Stimulated activated CD8-positive, alpha-beta memory T cell treated with anti-CD3 and anti-CD28 coated beads, Interleukin-7, amount 100 ng/mL, for 4 hours (primary cell): ENCODE data around the gene MAPK14.

ENCODE experiments used
- DNase-seq, 2 donors: peaks; one replicate each; pipeline ENCODE4 v3.0.0-alpha.2; 2020; ENCODE audit warnings: low read depth in 2 of 2

Gene MAPK14

DNA sequence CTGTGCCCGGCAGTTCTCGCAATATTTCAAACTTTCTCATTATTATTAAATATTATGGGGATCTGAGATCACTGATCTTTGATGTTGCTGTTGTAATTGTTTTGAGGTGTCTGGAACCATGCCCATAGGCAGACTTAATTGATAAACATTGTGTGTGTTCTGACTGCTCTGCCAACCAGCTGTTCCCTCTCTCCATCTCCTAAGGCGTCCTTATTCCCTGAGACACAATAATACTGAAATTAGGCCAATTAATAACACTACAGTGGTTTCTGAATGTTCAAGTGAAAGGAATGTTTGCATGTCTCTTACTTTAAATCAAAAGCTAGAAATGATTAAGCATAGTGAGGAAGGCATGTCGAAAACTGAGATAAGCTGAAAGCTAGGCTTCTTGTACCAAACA lies 7.6 kb downstream of the MAPK14 start:
- no peak for DNase-seq

DNA sequence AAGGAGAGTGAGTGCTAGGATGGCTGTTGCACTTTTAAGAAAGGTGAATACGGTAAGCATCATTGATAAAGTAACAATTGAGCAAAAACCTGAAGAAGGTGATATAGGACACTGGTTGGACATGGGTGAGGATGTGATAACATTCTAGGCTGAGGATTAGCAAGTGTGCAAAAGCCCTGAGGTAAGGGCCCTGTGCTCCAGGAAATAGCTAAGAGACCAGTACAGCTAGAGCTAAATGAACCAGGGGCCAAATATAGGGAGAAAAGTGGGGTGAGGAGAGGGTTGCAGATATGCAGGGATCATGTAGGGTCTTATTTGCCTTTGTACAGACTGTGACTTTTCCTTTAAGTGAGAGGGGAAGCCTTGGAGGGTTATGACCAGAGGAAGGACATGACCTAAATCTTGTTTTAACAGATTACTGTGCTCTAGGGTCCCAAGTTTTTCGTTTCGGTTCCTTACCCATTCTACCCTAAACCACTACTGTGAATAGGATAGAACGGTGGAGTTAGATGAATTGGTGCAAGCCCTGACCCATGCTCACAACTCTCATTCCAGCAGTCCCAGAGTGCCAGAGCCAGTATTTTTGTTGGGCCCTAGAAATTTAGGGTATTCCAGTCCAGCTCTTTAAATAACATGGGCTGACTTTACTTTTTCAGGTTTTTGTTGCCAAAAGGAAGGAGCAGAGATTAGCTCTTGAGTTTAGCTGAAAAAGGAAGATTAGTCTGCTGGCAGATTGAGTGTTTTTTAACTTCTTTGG lies 10.7 kb downstream of the MAPK14 start:
- no peak for DNase-seq

DNA sequence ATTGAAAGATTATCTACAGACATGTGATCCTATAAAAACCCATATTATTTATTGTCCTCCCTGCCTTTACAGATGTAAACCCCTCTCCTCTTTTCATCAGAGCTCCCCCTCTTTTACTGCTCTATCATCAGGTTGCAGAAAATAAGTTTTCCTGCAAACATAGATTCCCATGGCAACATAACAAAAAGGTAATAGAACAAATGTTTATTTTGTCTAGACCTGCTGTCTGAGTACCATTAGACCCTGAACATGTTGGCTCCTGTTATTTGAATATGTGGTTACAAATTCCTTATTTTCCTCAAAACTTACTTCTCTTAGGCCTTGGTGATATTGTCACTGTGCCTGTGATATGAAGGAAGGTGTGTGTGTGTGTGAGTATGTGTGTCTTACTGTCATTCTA lies 11.5 kb downstream of the MAPK14 start:
- no peak for DNase-seq

DNA sequence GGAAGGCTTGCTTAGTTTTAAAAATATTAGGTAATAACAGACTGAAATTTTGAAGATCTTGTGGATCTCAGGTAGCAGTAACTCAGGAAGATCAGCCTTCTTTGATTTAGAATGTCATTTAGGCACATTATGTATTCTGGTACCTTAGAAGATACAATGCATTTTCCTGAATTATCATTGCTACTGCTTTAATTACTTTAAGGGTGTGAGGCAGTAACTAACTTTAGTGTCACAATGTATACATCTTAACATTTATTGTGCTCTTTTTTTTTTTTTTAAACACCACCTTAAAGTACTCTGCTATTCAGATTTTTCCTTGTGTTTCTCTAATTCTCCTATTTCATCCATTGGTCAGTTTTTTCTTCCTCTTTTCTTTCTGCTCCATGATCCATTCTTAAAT lies 13.3 kb downstream of the MAPK14 start:
- no peak for DNase-seq

DNA sequence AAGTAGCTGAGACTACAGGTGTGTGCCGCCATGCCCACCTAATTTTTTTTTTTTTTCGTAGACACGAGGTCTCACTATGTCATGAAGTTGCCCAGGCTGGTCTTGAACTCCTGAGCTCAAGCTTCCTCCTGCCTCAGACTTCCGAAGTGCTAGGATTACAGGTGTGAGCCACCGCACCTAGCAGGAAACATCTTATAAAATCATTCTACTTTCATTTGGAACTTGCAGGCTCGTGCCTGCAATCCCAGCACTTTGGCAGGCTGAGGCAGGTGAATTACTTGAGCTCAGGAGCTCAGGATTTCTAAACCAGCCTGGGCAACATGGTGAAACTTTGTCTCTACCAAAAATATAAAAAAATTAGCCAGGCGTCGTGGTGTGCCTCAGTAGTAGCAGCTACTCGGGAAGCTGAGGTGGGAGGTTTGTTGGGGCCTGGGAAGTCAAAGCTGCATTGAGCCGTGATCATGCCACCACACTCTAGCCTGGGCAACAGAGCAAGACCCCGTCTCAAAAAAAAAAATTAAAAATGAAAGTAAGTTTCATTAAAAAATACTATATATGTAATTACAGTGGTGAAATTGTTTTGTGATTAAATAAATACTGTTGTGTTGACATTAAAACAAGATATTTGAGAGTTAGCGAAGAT lies 15.1 kb downstream of the MAPK14 start:
- DNase-seq, result no peak

DNA sequence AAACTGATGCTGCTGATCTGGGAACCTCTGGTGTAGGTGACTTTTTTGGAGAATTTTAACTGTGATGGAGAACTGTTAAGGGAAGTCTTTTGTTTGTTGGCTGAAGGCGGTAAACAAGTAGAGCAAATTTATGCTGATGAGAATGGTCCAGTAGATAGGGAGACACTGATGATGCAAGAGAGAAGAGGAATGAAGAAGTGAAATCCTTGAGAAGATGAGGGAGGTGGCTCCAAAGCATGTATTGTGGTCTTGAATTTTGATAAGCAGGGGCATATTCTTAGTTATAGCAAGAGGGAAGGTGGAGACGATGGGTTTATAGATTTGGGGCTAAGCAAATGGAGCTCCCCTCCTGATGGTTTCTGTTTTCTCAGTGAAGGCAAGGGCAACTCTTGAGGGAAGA lies 22.0 kb downstream of the MAPK14 start:
- no peak for DNase-seq

DNA sequence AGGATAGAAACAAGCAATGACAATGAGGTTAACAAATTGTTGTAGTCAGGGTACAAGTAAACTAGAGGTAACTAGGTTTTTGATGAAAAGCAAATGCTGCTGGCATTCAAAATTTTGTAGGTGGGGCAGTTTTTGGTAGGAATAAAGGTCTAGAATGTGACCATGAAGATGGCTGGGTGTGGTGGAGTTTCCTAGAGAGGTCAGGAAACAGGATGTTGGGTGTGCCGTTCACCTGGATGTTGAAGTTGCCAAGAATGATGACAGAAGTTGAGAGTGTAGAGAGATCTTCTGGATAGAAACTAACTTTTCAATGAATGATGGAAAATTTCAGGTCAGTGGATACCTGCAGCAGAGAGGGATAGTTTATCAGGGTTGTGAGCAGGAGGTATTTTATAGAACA lies 22.7 kb downstream of the MAPK14 start:
- no peak for DNase-seq

DNA sequence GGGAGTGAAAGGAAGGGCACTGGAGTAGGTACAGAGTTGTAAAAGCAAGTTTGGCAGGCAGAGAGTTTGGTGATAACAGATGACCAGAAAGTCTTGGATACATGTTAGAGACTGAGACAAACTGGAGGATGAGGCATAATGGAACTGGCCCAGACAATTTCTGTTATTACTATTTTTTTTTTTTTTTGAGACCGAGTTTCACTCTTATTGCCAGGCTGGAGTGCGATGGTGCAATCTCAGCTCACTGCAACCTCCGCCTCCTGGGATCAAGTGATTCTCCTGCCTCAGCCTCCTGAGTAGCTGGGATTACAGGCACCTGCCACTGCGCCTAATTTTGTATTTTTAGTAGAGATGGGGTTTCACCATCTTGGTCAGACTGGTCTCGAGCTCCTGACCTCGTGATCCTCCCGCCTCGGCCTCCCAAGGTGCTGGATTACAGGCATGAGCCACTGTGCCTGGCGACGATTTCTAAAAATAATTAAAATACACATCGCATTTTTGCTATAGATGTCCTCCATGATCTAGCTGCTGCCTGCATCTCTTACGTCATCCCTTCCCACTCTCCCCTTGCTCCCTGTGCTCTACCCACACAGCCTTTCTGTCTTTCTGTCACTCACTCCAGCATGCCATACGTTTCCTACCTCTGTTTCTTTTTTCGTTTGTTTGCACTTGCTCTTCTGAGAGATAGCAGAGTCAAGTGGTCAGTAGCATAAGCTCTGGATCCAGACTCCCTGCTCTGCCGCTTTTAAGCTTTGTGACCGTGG lies 23.5 kb downstream of the MAPK14 start:
- DNase-seq, result no peak

DNA sequence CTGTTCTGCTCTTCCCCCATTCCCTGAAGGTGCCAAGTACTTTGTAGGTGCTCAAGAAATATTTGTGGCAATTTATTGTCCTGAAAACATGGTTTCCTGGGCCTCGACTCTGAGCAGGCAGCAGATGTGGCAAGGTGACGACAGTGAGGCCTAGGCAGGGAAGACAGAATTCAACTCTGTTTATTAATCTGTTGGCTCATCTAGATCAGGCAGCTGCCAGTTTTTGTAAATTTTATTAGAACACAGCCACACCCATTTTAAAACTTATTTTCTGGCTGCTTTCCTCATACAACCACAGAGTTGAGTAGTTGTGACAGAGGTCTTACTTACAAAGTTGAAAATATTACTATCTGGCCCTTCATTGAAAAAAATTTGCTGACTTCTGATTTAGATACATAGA lies 24.5 kb downstream of the MAPK14 start:
- no peak for DNase-seq

DNA sequence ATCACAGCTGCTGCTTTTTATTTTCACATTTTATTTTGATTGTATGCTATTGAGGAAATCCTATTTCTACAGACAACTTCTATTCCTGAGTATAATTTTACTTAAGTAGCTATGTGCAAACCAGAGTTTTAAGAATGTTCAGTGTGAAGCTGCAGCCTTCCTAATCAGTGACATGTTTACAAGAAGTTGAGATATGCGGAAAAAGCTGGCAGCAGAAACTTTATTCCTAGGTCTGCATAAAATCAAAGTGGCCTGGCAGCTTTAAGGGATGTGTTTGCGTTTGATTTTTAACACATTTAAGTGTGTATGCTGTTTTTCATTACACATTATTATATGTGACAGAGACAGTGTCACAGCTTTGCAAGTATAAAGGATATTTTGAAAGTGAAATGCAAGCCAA lies 26.3 kb downstream of the MAPK14 start:
- DNase-seq, result no peak

DNA sequence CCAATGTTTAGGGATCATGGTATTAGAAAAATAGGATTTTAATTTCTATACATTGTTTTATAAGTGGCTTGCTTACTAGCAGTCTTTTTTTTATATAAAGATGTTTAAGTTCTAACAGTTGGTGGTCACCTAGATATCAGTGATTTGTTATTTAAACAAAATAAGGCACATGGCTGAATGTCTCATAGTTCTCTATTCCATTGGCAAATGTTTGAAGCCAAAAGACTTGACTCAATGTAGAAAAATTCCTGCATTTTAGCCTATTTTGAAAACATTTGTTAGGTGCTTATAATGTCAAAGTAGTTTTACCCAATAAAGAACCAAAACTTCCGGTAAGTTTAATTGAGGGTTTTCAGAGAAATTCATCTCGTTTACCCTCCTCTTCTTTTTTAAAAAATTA lies 26.8 kb downstream of the MAPK14 start:
- DNase-seq, result no peak

DNA sequence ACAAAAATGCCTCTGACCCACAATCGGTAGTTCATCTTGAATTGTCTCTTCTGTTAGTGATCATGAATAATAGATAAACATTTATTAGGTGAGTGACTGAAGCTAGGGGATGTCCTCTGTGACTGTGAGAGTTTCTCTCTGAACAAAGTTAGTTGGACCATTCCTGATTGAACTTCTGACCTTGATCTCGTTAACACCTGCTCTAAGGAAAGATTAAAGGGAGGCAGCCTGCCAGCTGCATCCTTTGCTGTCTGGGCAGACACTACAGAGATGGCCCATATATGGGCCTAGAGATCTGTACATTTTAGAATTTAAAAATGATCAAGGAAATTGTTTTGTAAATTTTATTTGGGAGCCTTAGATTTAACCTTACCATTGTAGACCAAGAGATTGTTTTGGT lies 27.3 kb downstream of the MAPK14 start:
- DNase-seq, result no peak

DNA sequence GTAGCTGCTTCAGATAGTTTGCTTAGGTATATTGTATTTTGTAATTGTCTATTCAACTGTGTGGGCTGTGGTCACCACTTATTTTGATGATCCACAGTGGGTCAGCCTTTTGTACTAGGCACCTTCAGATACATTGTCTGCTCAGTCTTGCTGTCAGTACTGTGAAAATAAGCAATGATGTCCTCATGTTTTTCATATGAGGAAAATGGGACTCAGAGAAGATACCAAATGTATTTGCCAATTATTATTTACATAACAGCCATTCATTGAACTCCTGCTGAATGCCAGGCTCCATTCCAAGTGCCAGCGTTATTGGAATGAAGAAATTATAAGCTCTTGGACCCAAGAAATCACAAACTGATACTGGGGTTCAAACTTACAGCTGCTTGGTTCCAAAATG lies 28.6 kb downstream of the MAPK14 start:
- DNase-seq, result no peak

DNA sequence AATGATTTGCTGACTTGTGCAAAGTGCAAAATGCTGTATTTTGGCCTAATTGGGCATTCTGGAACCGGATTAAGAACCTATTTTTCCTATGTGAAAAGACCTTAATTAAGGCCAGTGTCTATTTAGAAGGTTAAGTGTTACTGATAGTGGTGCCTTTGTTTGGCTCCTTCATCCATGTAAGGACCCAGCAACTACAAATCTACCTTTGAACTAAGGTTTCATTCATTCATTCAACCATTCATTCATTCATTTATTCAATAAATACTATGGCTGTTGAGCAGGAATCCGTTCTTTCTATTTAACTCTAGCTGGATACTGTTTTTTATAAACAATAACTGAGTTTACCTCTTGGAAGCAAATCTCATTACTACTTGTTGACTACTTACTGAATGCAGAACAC lies 33.6 kb downstream of the MAPK14 start:
- no peak for DNase-seq

DNA sequence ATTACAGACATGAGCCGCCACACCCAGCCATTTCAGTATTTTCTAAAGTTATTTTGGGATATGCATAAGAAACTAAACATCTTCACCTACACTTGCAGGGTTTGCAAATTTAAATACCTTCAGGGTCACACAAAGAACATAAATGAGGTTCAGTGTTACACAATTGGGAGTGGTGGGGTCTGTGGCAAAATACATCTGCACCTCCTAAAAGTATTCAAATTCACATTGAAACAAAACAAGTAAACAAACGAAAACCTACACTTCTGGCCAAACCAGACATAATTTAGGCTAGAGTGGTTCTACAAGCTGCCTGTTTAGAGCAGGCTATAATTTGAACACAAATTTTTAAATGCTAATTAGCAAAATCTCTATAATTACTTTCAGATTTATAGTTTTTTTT lies 34.6 kb downstream of the MAPK14 start:
- DNase-seq, result no peak

DNA sequence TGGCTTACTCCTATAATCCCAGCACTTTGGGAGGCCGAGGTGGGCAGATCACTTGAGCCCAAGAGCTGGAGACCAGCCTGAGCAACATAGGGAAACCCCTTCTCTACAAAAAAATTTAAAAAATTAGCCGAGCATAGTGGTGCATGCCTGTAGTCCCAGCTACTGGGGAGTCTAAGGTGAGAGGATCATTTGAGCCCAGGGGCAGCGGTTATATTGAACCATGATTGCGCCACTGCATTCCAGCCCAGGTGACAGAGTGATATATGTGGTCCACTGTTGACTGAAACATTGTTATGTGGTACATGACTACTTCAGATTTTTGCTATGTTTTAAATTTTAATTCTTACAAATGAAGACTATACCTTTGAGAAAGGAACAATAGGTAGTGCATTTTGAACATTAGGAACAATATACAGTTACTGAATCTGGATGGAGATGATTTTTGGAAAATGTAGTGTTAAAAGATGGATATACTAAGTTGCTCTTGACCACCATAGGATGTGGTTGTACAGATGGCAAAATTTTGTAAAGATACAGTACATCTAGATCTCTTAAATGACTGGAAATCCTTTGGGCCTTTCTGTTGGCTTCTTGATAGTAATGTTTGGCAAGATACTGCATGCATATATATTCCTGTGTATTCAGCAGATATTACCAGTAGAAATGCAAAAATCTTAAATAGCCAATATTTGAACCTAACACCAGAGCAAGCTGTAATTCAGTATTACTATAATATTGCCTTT lies 35.9 kb downstream of the MAPK14 start:
- no peak for DNase-seq

DNA sequence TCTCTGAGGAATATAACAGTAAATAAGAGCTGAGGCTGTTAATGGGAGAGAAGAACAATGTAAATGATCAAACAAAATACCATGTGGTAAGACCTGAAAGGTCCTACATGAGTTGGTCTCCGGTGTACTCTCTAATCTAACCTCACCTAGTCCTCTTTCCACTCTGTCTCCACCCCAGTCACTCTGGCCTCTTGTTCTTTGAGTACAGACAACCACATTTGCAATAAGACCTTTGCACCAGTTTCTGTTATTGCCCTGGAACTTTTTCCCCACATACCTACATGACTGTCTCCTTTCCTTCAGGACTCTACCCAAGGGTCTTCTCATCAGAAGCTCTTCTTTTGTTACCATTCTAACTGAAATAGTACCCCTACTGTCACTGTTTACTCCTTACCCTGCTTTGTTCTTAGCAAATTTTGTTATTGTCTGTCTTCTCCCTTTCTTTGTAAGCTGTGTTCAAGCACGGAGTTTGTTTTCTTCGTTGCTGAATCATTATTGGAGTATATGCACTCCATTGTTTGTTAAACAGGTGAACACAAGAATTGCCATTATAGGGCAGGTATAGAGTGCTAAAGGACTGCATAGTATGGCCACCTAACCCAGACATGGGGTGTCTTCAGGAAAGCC lies 37.3 kb downstream of the MAPK14 start:
- DNase-seq, result no peak

DNA sequence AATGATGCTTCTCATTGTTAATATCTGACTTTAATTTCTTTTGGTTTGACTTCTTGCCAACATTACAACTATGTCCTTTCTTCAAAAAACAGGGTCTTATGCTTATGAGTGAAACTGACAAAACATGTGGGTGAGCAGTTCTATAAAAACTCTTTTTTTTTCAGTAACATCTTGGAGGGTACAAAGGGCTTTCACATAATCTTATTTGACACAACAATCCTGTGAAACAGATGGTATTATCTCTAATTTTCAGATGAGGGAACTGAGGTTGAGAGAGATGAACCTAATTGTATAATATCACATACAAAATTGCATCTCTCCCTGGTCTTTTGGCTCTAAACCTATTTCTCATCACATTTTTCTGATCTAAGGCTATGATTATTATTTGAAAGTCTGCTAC lies 38.3 kb downstream of the MAPK14 start:
- no peak for DNase-seq

DNA sequence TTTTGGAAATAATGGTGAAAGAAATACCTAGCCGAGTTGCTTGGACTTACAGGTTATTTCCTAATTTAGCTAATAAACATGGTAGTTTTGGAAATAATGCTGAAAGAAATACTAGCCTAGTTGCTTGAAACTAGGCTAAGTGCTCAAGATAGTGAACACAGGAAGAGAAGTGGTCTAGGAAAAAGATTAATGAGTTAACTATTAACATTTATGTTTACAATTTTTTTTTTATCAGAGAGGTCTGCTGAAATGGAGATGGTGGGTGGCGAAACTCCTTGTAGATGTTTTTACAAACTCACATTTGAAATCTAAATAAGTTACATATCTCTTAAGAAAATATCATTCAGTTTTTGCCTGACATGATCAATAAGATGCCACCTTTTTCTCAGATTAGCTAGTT lies 39.2 kb downstream of the MAPK14 start:
- no peak for DNase-seq

DNA sequence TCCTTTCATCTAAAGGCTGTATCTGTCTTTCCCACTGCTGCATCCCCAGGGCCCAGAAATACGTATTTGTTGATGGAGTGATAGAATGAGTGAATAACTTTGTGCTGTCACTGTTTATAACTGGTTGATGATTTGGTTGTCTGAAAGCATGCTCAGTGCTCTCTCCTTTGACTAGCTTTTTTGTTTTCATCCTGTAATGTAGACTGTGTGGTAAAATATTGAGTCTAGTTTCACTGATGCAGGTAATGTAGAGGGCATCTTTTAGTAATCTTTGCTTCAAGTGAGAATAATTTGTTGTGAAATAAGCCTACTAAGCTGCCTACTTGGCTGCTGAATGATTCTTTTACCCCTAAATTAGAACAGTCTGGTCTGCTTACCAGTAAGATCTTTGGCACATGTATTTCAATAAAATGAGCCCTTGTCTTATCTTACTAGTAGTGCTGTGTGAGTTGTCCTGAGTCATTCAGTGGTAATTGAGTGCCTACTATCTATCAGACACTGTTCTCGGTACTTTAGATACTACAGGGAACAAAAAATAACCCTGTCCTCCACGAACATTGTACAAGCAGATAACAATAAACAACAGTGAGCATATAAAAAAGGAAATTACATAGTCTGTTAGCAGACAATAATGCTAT lies 39.9 kb downstream of the MAPK14 start:
- no peak for DNase-seq

DNA sequence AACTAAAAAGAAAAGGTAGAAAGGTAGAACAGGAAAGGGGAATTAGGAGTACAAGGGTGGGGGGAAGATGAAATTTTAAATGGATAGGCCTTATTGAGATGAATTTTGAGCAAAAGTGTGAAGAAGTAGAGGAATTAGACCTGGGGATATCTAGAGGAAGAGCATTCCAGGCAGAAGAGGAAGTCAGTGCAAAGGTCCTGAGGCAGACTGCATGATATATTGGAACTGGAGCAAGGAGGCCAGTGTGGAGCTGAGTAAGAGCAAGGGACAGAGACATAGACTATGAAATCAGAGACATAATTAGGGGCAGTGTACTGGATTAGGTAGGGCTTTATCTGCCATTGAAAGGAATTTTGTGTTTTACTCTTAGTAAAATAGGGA lies 40.4 kb downstream of the MAPK14 start:
- DNase-seq, result no peak
